H1 (cell line): ENCODE results near the gene ZYX. TPM values are rescaled to one million over a fixed set of nuclear protein-coding genes. Genes with fewer than 3 reads are reported as not detected.

Experiments
- CTCF ChIA-PET: fragments of 300-600 bp; sonication (Branson Sonifier 250); formaldehyde crosslinking; loops from one replicate; lab custom pipeline; 2021; ENCODE audit not compliant: partially characterized antibody; lab: Charles Lee
- POLR2A ChIA-PET: fragments of 300-600 bp; sonication (Branson Sonifier 250); formaldehyde crosslinking; loops from one replicate; lab custom pipeline; 2021; ENCODE audit warnings: inconsistent platforms; ENCODE audit not compliant: partially characterized antibody; lab: Charles Lee
- DNase-seq, 2 experiments: peaks; one replicate each; pipeline versions ENCODE4 v3.0.0 to v3.0.0-alpha.2; 2010 to 2022; ENCODE audit warnings: low spot score in 2 of 2, low read depth in 1 of 2, mixed read lengths in 1 of 2
- FAIRE-seq: peaks from 2 replicates; lab custom pipeline; 2011; peaks lifted over from hg19 to GRCh38; lab: Jason Lieb, UNC
- H2AFZ ChIP-seq: 2 replicates; pipeline ENCODE4 v1.8.1; 2012; ENCODE audit warnings: low read length, inconsistent platforms
- H2AK5ac ChIP-seq: 2 replicates; pipeline ENCODE4 v1.6.1; 2013; ENCODE audit warnings: low read depth, low read length
- H2BK120ac ChIP-seq: replicated peaks from 2 replicates; pipeline ENCODE3; 2013; ENCODE audit warnings: low read depth, low read length, inconsistent platforms
- H2BK12ac ChIP-seq: 2 replicates; pipeline ENCODE4 v1.6.1; 2013; ENCODE audit warnings: low read depth, low read length
- H2BK15ac ChIP-seq: 2 replicates; pipeline ENCODE4 v1.6.1; 2013; ENCODE audit warnings: low read length
- H2BK20ac ChIP-seq: 2 replicates; pipeline ENCODE4 v1.6.1; 2013; ENCODE audit warnings: low read length
- H2BK5ac ChIP-seq: 2 replicates; pipeline ENCODE4 v1.6.1; 2013; ENCODE audit warnings: low read depth, low read length
- H3K14ac ChIP-seq: 2 replicates; pipeline ENCODE4 v1.6.1; 2013; ENCODE audit warnings: inconsistent platforms; ENCODE audit not compliant: insufficient read length
- H3K18ac ChIP-seq: 2 replicates; pipeline ENCODE4 v1.6.1; 2013; ENCODE audit warnings: low read length; ENCODE audit errors: extremely low read depth
- H3K23ac ChIP-seq: 2 replicates; pipeline ENCODE4 v1.6.1; 2013; ENCODE audit warnings: inconsistent platforms; ENCODE audit not compliant: insufficient read length
- H3K23me2 ChIP-seq: 2 replicates; pipeline ENCODE4 v1.6.1; 2013; ENCODE audit warnings: low read depth, low read length
- H3K27ac ChIP-seq: 2 replicates; pipeline ENCODE4 v1.6.1; 2011; ENCODE audit warnings: low read depth, low read length, inconsistent platforms
- H3K27me3 ChIP-seq, 4 experiments: replicated peaks in 1 of 4; 1 replicate in 1 of 4; 2 replicates in 3 of 4; pipeline versions ENCODE4 v1.6.1 to v1.8.1; 2011 to 2013; ENCODE audit warnings: low read length in 3 of 4, mild to moderate bottlenecking in 3 of 4, inconsistent platforms in 2 of 4, mixed read lengths in 2 of 4, moderate library complexity in 1 of 4; ENCODE audit not compliant: control insufficient read depth in 3 of 4, insufficient read depth in 3 of 4; ENCODE audit errors: extremely low read depth in 1 of 4
- H3K36me3 ChIP-seq, 4 experiments: 2 replicates each; pipeline versions ENCODE4 v1.6.1 to v1.8.1; 2011 to 2013; ENCODE audit warnings: mild to moderate bottlenecking in 4 of 4, low read length in 3 of 4, moderate library complexity in 2 of 4, control low read depth in 1 of 4, inconsistent platforms in 1 of 4; ENCODE audit not compliant: insufficient read depth in 4 of 4, control insufficient read depth in 2 of 4
- H3K4ac ChIP-seq: replicated peaks from 2 replicates; pipeline ENCODE3; 2013; ENCODE audit warnings: low read length, low read depth, mixed read lengths, inconsistent platforms; ENCODE audit not compliant: insufficient read length
- H3K4me1 ChIP-seq, 4 experiments: replicated peaks in 1 of 4; 1 replicate in 1 of 4; 2 replicates in 3 of 4; pipeline versions ENCODE4 v1.6.1 to v1.8.1; 2011 to 2013; ENCODE audit warnings: low read length in 3 of 4, inconsistent platforms in 2 of 4, mixed read lengths in 1 of 4; ENCODE audit not compliant: insufficient read depth in 4 of 4, control insufficient read depth in 3 of 4
- H3K4me2 ChIP-seq, 2 experiments: 2 replicates each; pipeline versions ENCODE4 v1.6.1 to v1.8.1; 2011 to 2013; ENCODE audit warnings: low read depth in 2 of 2, low read length in 2 of 2, control low read depth in 1 of 2, inconsistent platforms in 1 of 2, mild to moderate bottlenecking in 1 of 2; ENCODE audit not compliant: insufficient read depth in 1 of 2
- H3K4me3 ChIP-seq, 4 experiments: fragments of 200-600, 300-600 bp in 1 of 4; sonication (generic), shearing (Covaris generic), sonication (Bioruptor Twin) in 1 of 4; 2 replicates each; pipeline versions ENCODE4 v1.5.1 to v1.8.1; 2011 to 2016; ENCODE audit warnings: low read length in 4 of 4, low read depth in 3 of 4, control low read depth in 2 of 4, inconsistent platforms in 2 of 4, mild to moderate bottlenecking in 2 of 4, mixed read lengths in 1 of 4, moderate library complexity in 1 of 4; ENCODE audit not compliant: insufficient read depth in 2 of 4; ENCODE audit errors: extremely low read depth in 1 of 4
- H3K56ac ChIP-seq: replicated peaks from 2 replicates; pipeline ENCODE3; 2013; ENCODE audit warnings: low read depth, mild to moderate bottlenecking, mixed read lengths, low read length, inconsistent platforms; ENCODE audit not compliant: insufficient read length
- H3K79me1 ChIP-seq: 2 replicates; pipeline ENCODE4 v1.6.1; 2013; ENCODE audit warnings: low read depth, low read length, control low read depth
- H3K79me2 ChIP-seq, 2 experiments: 2 replicates each; pipeline versions ENCODE4 v1.6.1 to v1.8.1; 2012 to 2013; ENCODE audit warnings: low read length in 2 of 2, mild to moderate bottlenecking in 2 of 2, inconsistent platforms in 1 of 2; ENCODE audit not compliant: insufficient read depth in 2 of 2, control insufficient read depth in 1 of 2
- H3K9ac ChIP-seq, 4 experiments: replicated peaks in 1 of 4; 1 replicate in 1 of 4; 2 replicates in 3 of 4; pipeline versions ENCODE4 v1.6.1 to v1.8.1; 2011 to 2013; ENCODE audit warnings: low read depth in 3 of 4, low read length in 3 of 4, control low read depth in 2 of 4, mild to moderate bottlenecking in 2 of 4, moderate library complexity in 2 of 4, inconsistent platforms in 1 of 4; ENCODE audit errors: extremely low read depth in 1 of 4
- H3K9me3 ChIP-seq, 2 experiments: 2 replicates each; pipeline versions ENCODE4 v1.6.1 to v1.8.1; 2012 to 2013; ENCODE audit warnings: mild to moderate bottlenecking in 2 of 2, moderate library complexity in 2 of 2, control low read depth in 1 of 2, inconsistent platforms in 1 of 2, low read depth in 1 of 2, low read length in 1 of 2, mixed read lengths in 1 of 2; ENCODE audit not compliant: insufficient read depth in 2 of 2
- H4K20me1 ChIP-seq, 2 experiments: replicated peaks in 1 of 2; 2 replicates each; pipeline versions ENCODE3 to v1.8.1; 2011 to 2013; ENCODE audit warnings: inconsistent platforms in 2 of 2, low read length in 2 of 2, mild to moderate bottlenecking in 1 of 2; ENCODE audit not compliant: insufficient read depth in 2 of 2, control insufficient read depth in 1 of 2
- H4K5ac ChIP-seq: 2 replicates; pipeline ENCODE4 v1.6.1; 2013; ENCODE audit warnings: low read length, low read depth, mixed read lengths, inconsistent platforms; ENCODE audit not compliant: insufficient read length
- H4K8ac ChIP-seq: 2 replicates; pipeline ENCODE4 v1.8.0; 2013; ENCODE audit warnings: mild to moderate bottlenecking, moderate library complexity, low read length, inconsistent platforms; ENCODE audit not compliant: insufficient read depth; ENCODE audit errors: extremely low read depth
- H4K91ac ChIP-seq: replicated peaks from 2 replicates; pipeline ENCODE3; 2013; ENCODE audit warnings: low read length, mixed read lengths, inconsistent platforms; ENCODE audit not compliant: insufficient read length
- ATF2 ChIP-seq: IDR thresholded peaks from 2 replicates; pipeline ENCODE4 v1.6.1; 2012; ENCODE audit warnings: low read length, inconsistent platforms
- BACH1 ChIP-seq: IDR thresholded peaks from 2 replicates; pipeline ENCODE4 v1.6.1; 2012; ENCODE audit warnings: low read length, improper control_type of control experiment
- CHD2 ChIP-seq: IDR thresholded peaks from 2 replicates; pipeline ENCODE4 v1.6.1; 2012; ENCODE audit warnings: low read length, improper control_type of control experiment
- EGR1 ChIP-seq: IDR thresholded peaks from 2 replicates; pipeline ENCODE4 v1.6.1; 2011; ENCODE audit warnings: low read depth, low read length, borderline replicate concordance
- EZH2 ChIP-seq: fragments of 200-600 bp; sonication (generic); IDR thresholded peaks from 2 replicates; pipeline ENCODE4 v1.7.1; 2012; ENCODE audit warnings: low read depth, mild to moderate bottlenecking, moderate library complexity, low read length, inconsistent platforms; ENCODE audit not compliant: severe bottlenecking
- KDM4A ChIP-seq: IDR thresholded peaks from one replicate; pipeline ENCODE4 v1.7.1; 2012; ENCODE audit warnings: low read depth, mild to moderate bottlenecking, moderate library complexity, low read length, inconsistent platforms; ENCODE audit not compliant: severe bottlenecking
- TAF1 ChIP-seq: IDR thresholded peaks from 2 replicates; pipeline ENCODE4 v1.6.1; 2011; ENCODE audit warnings: mild to moderate bottlenecking, low read depth, low read length
- TAF7 ChIP-seq: optimal IDR thresholded peaks from 2 replicates; pipeline ENCODE3; 2011; ENCODE audit warnings: low read depth, mild to moderate bottlenecking, inconsistent platforms, low read length, moderate library complexity, borderline replicate concordance
- TCF12 ChIP-seq: IDR thresholded peaks from 2 replicates; pipeline ENCODE4 v1.6.1; 2011; ENCODE audit warnings: low read depth, mild to moderate bottlenecking, low read length
- USF2 ChIP-seq: IDR thresholded peaks from 2 replicates; pipeline ENCODE4 v1.6.1; 2011; ENCODE audit warnings: low read length, improper control_type of control experiment
- WGBS, 2 experiments: shearing (Covaris generic) in 1 of 2; methylation state at CpG; one replicate each; pipeline versions ENCODE4 v1.1.6 to v1.1.7; 2013 to 2015; ENCODE audit warnings: low lambda C conversion rate in 2 of 2, mixed read lengths in 2 of 2, inconsistent platforms in 1 of 2, low coverage in 1 of 2, missing lambda C conversion rate in 1 of 2; ENCODE audit not compliant: insufficient replicate concordance in 2 of 2, insufficient coverage in 1 of 2, insufficient read length in 1 of 2; ENCODE audit errors: extremely low coverage in 1 of 2, missing lambda C conversion rate in 1 of 2; 5-methylcytosine and 5-hydroxymethylcytosine counted together
- polyA plus RNA-seq, 7 experiments: library from polyadenylated mRNA; depleted of rRNA in 3 of 7; stranded (reverse) in 5 of 7; unstranded in 2 of 7; fragments of >200 nt in 5 of 7; fragments of 200-250 nt in 2 of 7; gene quantifications; 1 replicate in 5 of 7; 2 replicates in 1 of 7; 4 replicates in 1 of 7; pipeline versions ENCODE4 v1.2.1 to v1.2.3, GENCODE V29; 2011 to 2013; ENCODE audit warnings: missing spikeins in 2 of 7, mixed read lengths in 2 of 7
- total RNA-seq: library from RNA; stranded (reverse); fragmentation: NEBNext Ultra II Directional; extraction: Animal tissue kit (Norgen Biotek cat#: 25700); gene quantifications from 2 replicates; pipeline ENCODE4 v1.2.1, GENCODE V29; 2021

Gene ZYX
- total and polyA plus RNA-seq, 2 of the 8 experiments (the other 6 are each of a cell fraction or from before 2014, with no cell fraction given): 40.6 to 159 TPM

- H3K14ac ChIP-seq: no peak overlapping the region
- DNase-seq: no peak
- 87% methylated on average over 13 of the region's 13 CpGs; no CpG with 5 or more reads in 1 of the 2 experiments for WGBS, 2 experiments
- no peaks in the 10 kb centered on the region for H3K27me3 ChIP-seq
- no peak overlapping the region; a peak in 1 of 8 replicates for H3K4me3 ChIP-seq
- peaks cover 10% of the 10 kb centered on the region; the same call in 1 of the 2 replicates for H3K23me2 ChIP-seq
- no peaks in the 10 kb centered on the region for H3K79me2 ChIP-seq
- POLR2A ChIA-PET: interaction anchor here (0.9 to 5.5 kb wide), 11 partner anchors 10 to 68 kb away, joined by 3 to 39 read pairs (median 3); partner anchors contain the start of gene CASP2
- H3K9ac ChIP-seq: no peak overlapping the region
- H3K27ac ChIP-seq: no peak overlapping the region
- no peak overlapping the region for H2AK5ac ChIP-seq
- H3K79me1 ChIP-seq: no peaks in the 10 kb centered on the region
- H3K4ac ChIP-seq: no peak overlapping the region
- H2AFZ ChIP-seq: no peak overlapping the region
- H3K18ac ChIP-seq: no peak overlapping the region
- no peak overlapping the region for H4K5ac ChIP-seq
- TF ChIP-seq CHD2: no peak
- TF ChIP-seq TAF1: no peak
- no peak for TF ChIP-seq TCF12
- no peak for TF ChIP-seq TAF7
- no peak for TF ChIP-seq BACH1
- no peak for TF ChIP-seq EZH2
- no peak for TF ChIP-seq USF2
- TF ChIP-seq EGR1: no peak
- no peak for TF ChIP-seq KDM4A
- TF ChIP-seq ATF2: no peak
- no peak overlapping the region for H3K4me2 ChIP-seq
- no peak for FAIRE-seq
- H2BK120ac ChIP-seq: no peak overlapping the region
- H3K36me3 ChIP-seq: peaks cover 2 to 35% (median 16%) of the 10 kb centered on the region in 4 experiments; a peak in 6 of 8 replicates
- no peak overlapping the region for H3K56ac ChIP-seq
- peaks cover 2 to 10% (median 6%) of the 10 kb centered on the region in 4 experiments; a peak in 6 of 7 replicates for H3K4me1 ChIP-seq
- H4K91ac ChIP-seq: no peak overlapping the region
- no peak overlapping the region for H3K23ac ChIP-seq
- no peaks in the 10 kb centered on the region for H3K9me3 ChIP-seq
- no peak overlapping the region for H2BK15ac ChIP-seq
- H2BK20ac ChIP-seq: no peak overlapping the region
- no peak overlapping the region for H4K8ac ChIP-seq
- no peak overlapping the region; the same call in 1 of the 2 replicates for H2BK5ac ChIP-seq
- CTCF ChIA-PET: interaction anchor here (0.7 to 7.1 kb wide), 22 partner anchors 8 to 380 kb away, joined by 3 to 43 read pairs (median 4); no protein-coding TSS in a partner anchor
- no peak overlapping the region for H2BK12ac ChIP-seq
- no peaks in the 10 kb centered on the region for H4K20me1 ChIP-seq
Measured at GRCh38 chr7:143356414-143357050, 24.6 kb upstream of the ZYX start.
